Esophagus muscularis mucosa (tissue), 4 donors: ENCODE results near the gene MYOZ1. TPM values are rescaled to one million over a fixed set of nuclear protein-coding genes. Genes with fewer than 3 reads are reported as not detected.

Experiments
- DNase-seq: peaks from one replicate; pipeline ENCODE4 v3.0.0-alpha.2; 2017; ENCODE audit errors: extremely low spot score
- H3K27ac ChIP-seq, 4 donors: fragments of 200-600 bp; sonication (generic); replicated peaks in 1 of 4; 1 replicate in 3 of 4; 2 replicates in 1 of 4; pipeline ENCODE4 v1.5.1; 2016 to 2019; ENCODE audit warnings: mild to moderate bottlenecking in 1 of 4
- H3K27me3 ChIP-seq, 4 donors: fragments of 200-600 bp; sonication (generic); one replicate each; pipeline versions ENCODE4 v1.5.1 to v1.6.0; 2016 to 2019
- H3K36me3 ChIP-seq, 4 donors: fragments of 200-600 bp; sonication (generic); one replicate each; pipeline ENCODE4 v1.5.1; 2016 to 2019
- H3K4me1 ChIP-seq, 4 donors: fragments of 200-600 bp; sonication (generic); one replicate each; pipeline ENCODE4 v1.5.1; 2016 to 2019
- H3K4me3 ChIP-seq, 4 donors: fragments of 200-600 bp; sonication (generic); 1 replicate in 2 of 4; 2 replicates in 2 of 4; pipeline ENCODE4 v1.5.1; 2016 to 2019; ENCODE audit warnings: mild to moderate bottlenecking in 4 of 4, moderate library complexity in 1 of 4
- H3K9me3 ChIP-seq, 4 donors: fragments of 200-600 bp; sonication (generic); 1 replicate in 3 of 4; 2 replicates in 1 of 4; pipeline ENCODE4 v1.5.1; 2016 to 2019
- CTCF ChIP-seq, 3 experiments: fragments of 200-600 bp in 2 of 3; fragments of 450-650 bp in 1 of 3; sonication (generic) in 2 of 3; IDR thresholded peaks; one replicate each; pipeline ENCODE4 v1.5.1; 2017 to 2019; ENCODE audit warnings: antibody characterized with exemption in 3 of 3, mild to moderate bottlenecking in 2 of 3, moderate library complexity in 1 of 3
- EP300 ChIP-seq: sonication (generic); formaldehyde crosslinking; IDR thresholded peaks from one replicate; pipeline ENCODE4 v1.6.1; 2017; ENCODE audit warnings: antibody characterized with exemption
- POLR2A ChIP-seq: fragments of 450-650 bp; IDR thresholded peaks from one replicate; pipeline ENCODE4 v1.6.1; 2017; ENCODE audit warnings: antibody characterized with exemption, moderate library complexity, mild to moderate bottlenecking, low read depth
- POLR2AphosphoS5 ChIP-seq, 2 donors: sonication (generic); formaldehyde crosslinking; IDR thresholded peaks; one replicate each; pipeline ENCODE4 v1.6.1; 2017; ENCODE audit warnings: antibody characterized with exemption in 2 of 2
- WGBS: methylation state at CpG from one replicate; pipeline ENCODE4 v1.1.5; 2018; 5-methylcytosine and 5-hydroxymethylcytosine counted together
- intact Hi-C: fragments of 100-400 bp; cut with DNase I; formaldehyde crosslinking; loops from one replicate; pipeline ENCODE4 v1.15.1; 2023
- total RNA-seq, 4 donors: library from RNA; depleted of rRNA; stranded (reverse); fragments of >200 nt; gene quantifications; one replicate each; pipeline versions ENCODE4 v1.1.0 to v1.2.1, GENCODE V29; 2016

MYOZ1 gene
- total RNA-seq, 4 donors from 2014 or later, result 0.17 to 0.29 TPM; not detected in 2

GRCh38 chr10:73635781-73636180 is 5.5 kb downstream of the MYOZ1 start:
- DNase-seq, result no peak
- Histone ChIP-seq H3K36me3 (no peaks in the 10 kb centered on the region), H3K9me3 (no peaks in the 10 kb centered on the region), H3K27me3 (no peaks in the 10 kb centered on the region), H3K4me1 (no peaks in the 10 kb centered on the region), H3K27ac (no peak overlapping the region), H3K4me3 (no peak overlapping the region)
- no peak for TF ChIP-seq POLR2AphosphoS5 (IDR thresholded peaks at IDR 0.05)
- TF ChIP-seq CTCF (IDR thresholded peaks at IDR 0.05), result no peak
- TF ChIP-seq EP300, result no peak
- TF ChIP-seq POLR2A, result no peak
- WGBS, result 71% methylated on average over 1 of the region's 1 CpG
- intact Hi-C loops, result no loop called here

- no peak for DNase-seq
- no peaks in the 10 kb centered on the region for H3K9me3 ChIP-seq
- no peak for TF ChIP-seq EP300
- TF ChIP-seq POLR2A, result no peak
- no peak for TF ChIP-seq CTCF (IDR thresholded peaks at IDR 0.05)
- no peak for TF ChIP-seq POLR2AphosphoS5 (IDR thresholded peaks at IDR 0.05)
- H3K36me3 ChIP-seq, result no peaks in the 10 kb centered on the region
- H3K4me3 ChIP-seq, result no peak overlapping the region
- no peaks in the 10 kb centered on the region for H3K4me1 ChIP-seq
- H3K27ac ChIP-seq, result no peak overlapping the region
- WGBS, result 61% methylated on average over 5 of the region's 5 CpGs
- H3K27me3 ChIP-seq, result no peaks in the 10 kb centered on the region
- intact Hi-C loops, result no loop called here
Observed at GRCh38 chr10:73634421-73634820, 6.9 kb downstream of the MYOZ1 start.

- intact Hi-C loops, result loop anchor here (5.0 kb wide), 2 partner anchors 42 to 102 kb away; no protein-coding TSS in a partner anchor
- Histone ChIP-seq H3K9me3 (no peaks in the 10 kb centered on the region), H3K4me3 (no peak overlapping the region), H3K36me3 (no peaks in the 10 kb centered on the region), H3K27me3 (no peaks in the 10 kb centered on the region), H3K27ac (no peak overlapping the region), H3K4me1 (peaks cover 11 to 17% (median 16%) of the 10 kb centered on the region in 4 donors)
- TF ChIP-seq EP300, result no peak
- no peak for TF ChIP-seq POLR2AphosphoS5 (IDR thresholded peaks at IDR 0.05)
- TF ChIP-seq CTCF (IDR thresholded peaks at IDR 0.05), result no peak
- TF ChIP-seq POLR2A, result no peak
- DNase-seq, result no peak
- WGBS, result 93% methylated on average over 5 of the region's 5 CpGs
Observed at GRCh38 chr10:73629165-73629564, 12.1 kb downstream of the MYOZ1 start.

- no peak for TF ChIP-seq CTCF (IDR thresholded peaks at IDR 0.05)
- no peak for TF ChIP-seq POLR2A
- no peak for TF ChIP-seq EP300
- no peak for TF ChIP-seq POLR2AphosphoS5 (IDR thresholded peaks at IDR 0.05)
- 62% methylated on average over 7 of the region's 7 CpGs for WGBS
- Histone ChIP-seq H3K9me3 (no peaks in the 10 kb centered on the region), H3K27ac (no peak overlapping the region), H3K4me1 (peaks cover 11 to 17% (median 16%) of the 10 kb centered on the region in 4 donors), H3K27me3 (no peaks in the 10 kb centered on the region), H3K4me3 (no peak overlapping the region), H3K36me3 (no peaks in the 10 kb centered on the region)
- intact Hi-C loops, result loop anchor here (5.0 kb wide), 2 partner anchors 41 to 101 kb away; no protein-coding TSS in a partner anchor
- no peak for DNase-seq
Observed at GRCh38 chr10:73628405-73628804, 12.9 kb downstream of the MYOZ1 start.

GRCh38 chr10:73627300-73627699 is 14.0 kb downstream of the MYOZ1 start:
- DNase-seq, result no peak
- WGBS, result 95% methylated on average over 6 of the region's 6 CpGs
- intact Hi-C loops, result loop anchor here (5.0 kb wide), 2 partner anchors 40 to 100 kb away; no protein-coding TSS in a partner anchor
- Histone ChIP-seq H3K27me3 (no peaks in the 10 kb centered on the region), H3K27ac (no peak overlapping the region), H3K4me3 (no peak overlapping the region), H3K9me3 (no peaks in the 10 kb centered on the region), H3K4me1 (peaks cover 11 to 17% (median 16%) of the 10 kb centered on the region in 4 donors), H3K36me3 (no peaks in the 10 kb centered on the region)
- TF ChIP-seq POLR2A, result no peak
- no peak for TF ChIP-seq POLR2AphosphoS5 (IDR thresholded peaks at IDR 0.05)
- no peak for TF ChIP-seq EP300
- no peak for TF ChIP-seq CTCF (IDR thresholded peaks at IDR 0.05)
